Tibial artery (tissue), 4 donors: ENCODE data around the gene MOB3A.
"Not testable (repeated sequence)": the region's sequence is repeated elsewhere in the genome, so short reads cannot be mapped to it uniquely, and the experiment has no call there.

Experiments
- DNase-seq, 2 donors: peaks; one replicate each; pipeline ENCODE4 v3.0.0-alpha.2; 2019
- H3K27ac ChIP-seq, 2 donors: fragments of 200-600 bp; sonication (generic) in 1 of 2; 1 replicate in 1 of 2; 2 replicates in 1 of 2; pipeline ENCODE4 v1.5.1; 2018 to 2019; ENCODE audit warnings: mild to moderate bottlenecking in 1 of 2
- H3K27me3 ChIP-seq, 2 donors: fragments of 200-600 bp; sonication (generic) in 1 of 2; one replicate each; pipeline versions ENCODE4 v1.5.1 to v1.6.0; 2016 to 2019
- H3K36me3 ChIP-seq, 3 donors: fragments of 200-600 bp; sonication (generic) in 2 of 3; one replicate each; pipeline ENCODE4 v1.5.1; 2016 to 2019; ENCODE audit warnings: mild to moderate bottlenecking in 2 of 3
- H3K4me1 ChIP-seq, 4 donors: fragments of 200-600 bp; sonication (generic) in 2 of 4; 1 replicate in 3 of 4; 2 replicates in 1 of 4; pipeline ENCODE4 v1.5.1; 2016 to 2019
- H3K4me3 ChIP-seq, 2 donors: fragments of 200-600 bp; sonication (generic) in 1 of 2; 1 replicate in 1 of 2; 2 replicates in 1 of 2; pipeline ENCODE4 v1.5.1; 2018 to 2019; ENCODE audit warnings: mild to moderate bottlenecking in 2 of 2
- H3K9me3 ChIP-seq, 3 donors: fragments of 200-600 bp; sonication (generic) in 1 of 3; one replicate each; pipeline ENCODE4 v1.5.1; 2016 to 2019
- CTCF ChIP-seq, 2 experiments: fragments of 200-600 bp in 1 of 2; fragments of 450-650 bp in 1 of 2; IDR thresholded peaks; one replicate each; pipeline ENCODE4 v1.5.1; 2017 to 2019; ENCODE audit warnings: antibody characterized with exemption in 2 of 2, mild to moderate bottlenecking in 1 of 2, moderate library complexity in 1 of 2
- intact Hi-C: fragments of 100-400 bp; cut with DNase I; formaldehyde crosslinking; loops from one replicate; pipeline ENCODE4 v1.15.0; 2023; ENCODE audit warnings: low total_unique reads

Gene MOB3A

DNA sequence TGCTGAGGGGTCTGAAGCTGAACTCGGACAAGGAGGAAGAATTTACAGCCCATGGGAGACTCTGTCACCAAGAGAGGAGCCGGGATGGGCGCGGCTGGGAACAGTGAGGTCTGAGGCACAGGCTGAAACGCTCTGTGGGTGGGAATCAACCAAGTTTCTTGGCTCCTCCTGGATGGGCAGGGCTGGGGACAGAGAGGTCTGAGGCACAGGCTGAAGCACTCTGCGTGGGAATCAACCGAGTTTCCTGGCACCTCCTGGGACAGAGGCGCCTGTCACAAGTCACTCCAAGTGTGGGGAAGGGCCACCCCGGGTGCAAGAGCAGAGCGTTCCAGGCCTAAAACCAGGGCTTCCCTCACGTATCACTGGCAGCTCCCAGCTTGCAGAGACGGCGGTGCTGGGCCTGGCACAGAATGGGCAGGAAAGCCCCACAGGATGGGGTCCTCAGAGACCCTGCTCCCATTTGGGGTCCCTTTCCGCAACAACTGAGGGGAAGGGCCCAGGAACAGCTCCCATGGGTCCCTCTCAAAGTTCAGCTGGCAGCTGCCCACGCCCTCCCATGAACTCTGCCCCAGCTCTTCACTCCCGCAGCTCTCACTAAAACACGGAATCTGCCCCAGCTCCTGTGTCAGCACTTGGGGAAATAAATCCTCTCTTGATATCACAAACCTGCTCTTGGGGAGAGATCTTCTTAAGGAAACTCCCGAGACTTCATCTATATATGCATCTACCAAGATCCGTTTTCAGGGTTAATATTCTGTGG lies 36.8 kb upstream of the MOB3A start:
- H3K9me3 ChIP-seq = no peaks in the 10 kb centered on the region
- no peak for DNase-seq
- no peaks in the 10 kb centered on the region for H3K4me1 ChIP-seq
- no peak overlapping the region for H3K27ac ChIP-seq
- no peaks in the 10 kb centered on the region for H3K27me3 ChIP-seq
- H3K4me3 ChIP-seq = no peak overlapping the region
- intact Hi-C loops = loop anchor here (10.0 kb wide), 1 partner anchor 242 kb away; no protein-coding TSS in a partner anchor
- H3K36me3 ChIP-seq = peaks cover 39 to 97% (median 78%) of the 10 kb centered on the region in 3 donors
- no peak for TF ChIP-seq CTCF (IDR thresholded peaks at IDR 0.05)

DNA sequence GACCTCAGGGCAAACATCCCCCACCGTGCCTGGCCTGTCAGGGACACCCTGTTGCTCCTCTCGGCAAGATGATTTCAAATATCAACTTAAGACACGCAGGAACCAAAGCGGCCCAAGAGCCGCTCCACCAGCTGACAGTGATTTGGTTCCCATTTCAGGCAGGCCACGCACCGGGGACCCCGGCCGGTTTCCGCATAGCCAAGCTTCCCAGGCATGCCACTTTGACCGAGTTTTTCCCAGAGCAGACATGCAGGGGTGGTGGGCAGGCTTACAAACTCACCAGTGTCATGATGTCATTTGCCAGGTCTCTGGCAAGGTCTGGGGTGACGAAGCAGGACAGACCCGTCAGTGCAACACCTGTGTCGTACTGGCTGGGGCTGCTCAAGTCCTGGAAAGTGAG lies 36.1 kb upstream of the MOB3A start:
- no peak for DNase-seq
- TF ChIP-seq CTCF (IDR thresholded peaks at IDR 0.05) = no peak
- H3K4me3 ChIP-seq = no peak overlapping the region
- no peak overlapping the region for H3K27ac ChIP-seq
- no peaks in the 10 kb centered on the region for H3K9me3 ChIP-seq
- intact Hi-C loops = loop anchor here (10.0 kb wide), 1 partner anchor 243 kb away; no protein-coding TSS in a partner anchor
- H3K27me3 ChIP-seq = no peaks in the 10 kb centered on the region
- H3K4me1 ChIP-seq = no peaks in the 10 kb centered on the region
- peaks cover 38 to 97% (median 78%) of the 10 kb centered on the region in 3 donors for H3K36me3 ChIP-seq

DNA sequence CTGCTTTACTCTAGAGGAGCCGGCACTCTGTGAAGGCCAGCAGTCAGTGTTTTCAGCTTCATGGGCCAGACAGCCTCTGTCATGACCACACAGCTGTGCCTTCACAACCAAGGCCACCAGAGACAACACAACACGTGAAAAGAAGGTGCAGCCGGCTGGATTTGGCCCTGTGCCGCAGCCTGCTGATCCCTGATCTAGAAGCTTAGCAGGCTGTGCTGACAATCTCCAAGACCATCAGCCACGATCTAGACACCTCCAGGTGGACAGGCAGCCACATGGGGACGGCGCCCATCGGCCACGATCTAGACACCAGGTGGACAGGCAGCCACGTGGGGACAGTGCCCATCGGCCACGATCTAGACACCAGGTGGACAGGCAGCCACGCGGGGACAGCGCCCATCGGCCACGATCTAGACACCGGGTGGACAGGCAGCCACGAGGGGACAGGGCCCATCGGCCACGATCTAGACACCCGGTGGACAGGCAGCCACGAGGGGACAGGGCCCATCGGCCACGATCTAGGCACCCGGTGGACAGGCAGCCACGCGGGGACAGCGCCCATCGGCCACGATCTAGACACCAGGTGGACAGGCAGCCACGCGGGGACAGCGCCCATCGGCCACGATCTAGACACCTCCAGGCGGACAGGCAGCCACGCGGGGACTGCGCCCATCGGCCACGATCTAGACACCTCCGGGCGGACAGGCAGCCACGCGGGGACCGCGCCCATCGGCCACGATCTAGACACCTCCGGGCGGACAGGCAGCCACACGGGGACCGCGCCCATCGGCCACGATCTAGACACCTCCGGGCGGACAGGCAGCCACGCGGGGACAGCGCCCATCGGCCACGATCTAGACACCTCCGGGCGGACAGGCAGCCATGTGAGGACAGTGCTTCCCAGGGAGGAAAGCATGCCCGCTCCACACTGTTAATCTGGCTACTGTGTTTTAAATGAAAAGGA lies 35.2 kb upstream of the MOB3A start:
- not testable (repeated sequence) for H3K27me3 ChIP-seq, DNase-seq, H3K9me3 ChIP-seq, H3K4me3 ChIP-seq, H3K27ac ChIP-seq, H3K4me1 ChIP-seq
- H3K36me3 ChIP-seq = peaks cover 36 to 97% (median 77%) of the 10 kb centered on the region in 3 donors
- intact Hi-C loops = loop anchor here (10.0 kb wide), 1 partner anchor 244 kb away; no protein-coding TSS in a partner anchor

GRCh38 chr19:2129892-2130770 lies 34.0 kb upstream of the MOB3A start:
- H3K27me3 ChIP-seq = no peaks in the 10 kb centered on the region
- TF ChIP-seq CTCF (IDR thresholded peaks at IDR 0.05) = no peak
- DNase-seq = no peak
- H3K4me3 ChIP-seq = no peak overlapping the region
- intact Hi-C loops = loop anchor here (10.0 kb wide), 1 partner anchor 245 kb away; no protein-coding TSS in a partner anchor
- H3K4me1 ChIP-seq = no peaks in the 10 kb centered on the region
- H3K36me3 ChIP-seq = peaks cover 30 to 96% (median 77%) of the 10 kb centered on the region in 3 donors
- H3K9me3 ChIP-seq = no peaks in the 10 kb centered on the region
- no peak overlapping the region for H3K27ac ChIP-seq

DNA sequence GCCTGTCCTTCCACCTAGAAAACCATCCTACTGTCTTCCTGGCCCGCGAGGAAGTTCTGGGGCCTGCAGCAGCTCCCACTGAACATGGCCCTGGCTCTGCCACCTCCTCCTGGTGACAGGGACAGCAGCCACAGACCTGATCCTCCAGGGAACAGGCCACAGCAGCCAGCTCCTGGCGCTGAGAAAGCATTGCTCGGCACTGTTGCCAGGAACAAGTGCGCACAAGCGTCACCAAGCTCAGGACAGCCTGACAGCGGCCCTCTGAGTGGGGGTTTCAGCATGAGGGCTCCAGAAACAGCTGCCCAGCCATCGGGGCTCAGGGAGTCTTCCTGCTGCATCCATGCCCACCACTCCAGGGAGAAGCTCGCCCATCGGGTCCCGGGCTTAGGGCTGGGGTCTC lies 33.4 kb upstream of the MOB3A start:
- Histone ChIP-seq H3K4me3 (no peak overlapping the region), H3K27me3 (no peaks in the 10 kb centered on the region), H3K9me3 (no peaks in the 10 kb centered on the region), H3K36me3 (peaks cover 30 to 96% (median 78%) of the 10 kb centered on the region in 3 donors), H3K27ac (no peak overlapping the region), H3K4me1 (no peaks in the 10 kb centered on the region)
- TF ChIP-seq CTCF (IDR thresholded peaks at IDR 0.05) = no peak
- intact Hi-C loops = no loop called here
- DNase-seq = no peak
